OCI-LY3 (cell line): ENCODE data around the gene RPL13.

Experiments used
- H2AFZ ChIP-seq: fragments of 200-600, 300-600 bp; shearing (Covaris generic); 2 replicates; pipeline ENCODE4 v1.6.0; 2014; ENCODE audit warnings: antibody characterized with exemption, low read depth, low read length
- H3K27ac ChIP-seq: fragments of 200-600, 300-600 bp; sonication (generic); 2 replicates; pipeline ENCODE4 v1.5.1; 2014; ENCODE audit warnings: mild to moderate bottlenecking, low read length, moderate library complexity, mixed read lengths
- H3K27me3 ChIP-seq: fragments of 200-600, 300-600 bp; sonication (generic); 2 replicates; pipeline ENCODE4 v1.6.1; 2014; ENCODE audit warnings: low read depth, low read length, mixed read lengths
- H3K36me3 ChIP-seq: fragments of 200-600, 300-600 bp; sonication (generic); replicated peaks from 2 replicates; pipeline ENCODE3; 2014; ENCODE audit warnings: low read depth, low read length, mixed read lengths
- H3K4me1 ChIP-seq: fragments of 300-600, 200-600 bp; sonication (generic); 2 replicates; pipeline ENCODE4 v1.6.1; 2014; ENCODE audit warnings: low read length, mixed read lengths
- H3K4me2 ChIP-seq: fragments of 200-600, 300-600 bp; sonication (generic); 2 replicates; pipeline ENCODE4 v1.6.1; 2014; ENCODE audit warnings: low read length, mixed read lengths
- H3K4me3 ChIP-seq: fragments of 300-600, 200-600 bp; sonication (generic); 2 replicates; pipeline ENCODE4 v1.5.1; 2014; ENCODE audit warnings: antibody characterized with exemption, mild to moderate bottlenecking, low read length, moderate library complexity
- H3K79me2 ChIP-seq: fragments of 300-600, 200-600 bp; shearing (Covaris generic); 2 replicates; pipeline ENCODE4 v1.6.1; 2014; ENCODE audit warnings: mild to moderate bottlenecking, low read length, mixed read lengths
- H3K9ac ChIP-seq: fragments of 300-600, 200-600 bp; shearing (Covaris generic); 2 replicates; pipeline ENCODE4 v1.6.0; 2014; ENCODE audit warnings: mild to moderate bottlenecking, low read length, moderate library complexity
- H3K9me3 ChIP-seq: fragments of 200-600, 300-600 bp; shearing (Covaris generic); 2 replicates; pipeline ENCODE4 v1.6.1; 2014; ENCODE audit warnings: low read length, mixed read lengths; ENCODE audit not compliant: insufficient read depth
- H4K20me1 ChIP-seq: fragments of 200-600, 300-600 bp; sonication (generic); 2 replicates; pipeline ENCODE4 v1.6.1; 2016; ENCODE audit warnings: low read length, mixed read lengths; ENCODE audit not compliant: insufficient read depth
- CTCF ChIP-seq: fragments of 200-600, 300-600 bp; sonication (generic); IDR thresholded peaks from 2 replicates; pipeline ENCODE4 v1.5.1; 2014; ENCODE audit warnings: antibody characterized with exemption, low read length, low read depth
- EZH2phosphoT487 ChIP-seq: fragments of 200-600 bp; shearing (Covaris generic); IDR thresholded peaks from 2 replicates; pipeline ENCODE4 v1.6.1; 2018; ENCODE audit warnings: antibody characterized with exemption, mixed run types, low read depth

RPL13 gene

DNA sequence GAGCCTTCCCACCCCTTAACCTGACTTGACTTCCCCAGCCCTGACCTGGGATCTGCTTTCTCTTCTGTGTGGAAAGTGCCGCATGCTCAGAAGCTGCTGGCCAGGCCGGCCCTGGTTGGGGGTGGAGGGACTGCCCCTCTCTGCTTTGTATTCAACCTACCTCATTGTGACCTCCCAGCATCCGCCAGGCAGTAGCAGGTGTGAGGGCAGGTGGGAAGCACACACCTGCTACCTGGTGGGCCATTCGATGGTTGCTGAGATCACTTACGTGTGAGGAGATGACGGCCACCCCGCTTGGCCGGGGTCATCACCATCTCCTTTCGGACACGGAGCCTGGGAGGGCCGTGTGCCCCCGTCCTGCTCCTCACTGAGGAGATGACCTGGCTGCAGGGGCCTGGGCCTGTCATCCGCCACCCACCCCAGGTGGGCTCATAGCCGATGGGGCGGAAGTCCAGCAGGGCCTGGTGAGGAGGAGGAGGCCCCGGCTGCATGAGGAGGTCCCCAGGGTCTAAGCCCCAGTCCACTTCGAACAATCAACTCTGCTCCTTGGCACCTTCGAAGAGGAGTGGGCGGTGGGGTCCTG is 22.2 kb downstream of the RPL13 start:
- no peak overlapping the region for H3K4me2 ChIP-seq
- H2AFZ ChIP-seq = no peak overlapping the region
- no peak overlapping the region for H3K9ac ChIP-seq
- H4K20me1 ChIP-seq = no peaks in the 10 kb centered on the region
- no peak overlapping the region for H3K27ac ChIP-seq
- no peak overlapping the region for H3K4me3 ChIP-seq
- H3K79me2 ChIP-seq = no peaks in the 10 kb centered on the region
- no peaks in the 10 kb centered on the region for H3K9me3 ChIP-seq
- H3K36me3 ChIP-seq = peaks cover 18% of the 10 kb centered on the region
- no peaks in the 10 kb centered on the region for H3K27me3 ChIP-seq
- TF ChIP-seq EZH2phosphoT487 = no peak
- no peak for TF ChIP-seq CTCF
- H3K4me1 ChIP-seq = no peaks in the 10 kb centered on the region

DNA sequence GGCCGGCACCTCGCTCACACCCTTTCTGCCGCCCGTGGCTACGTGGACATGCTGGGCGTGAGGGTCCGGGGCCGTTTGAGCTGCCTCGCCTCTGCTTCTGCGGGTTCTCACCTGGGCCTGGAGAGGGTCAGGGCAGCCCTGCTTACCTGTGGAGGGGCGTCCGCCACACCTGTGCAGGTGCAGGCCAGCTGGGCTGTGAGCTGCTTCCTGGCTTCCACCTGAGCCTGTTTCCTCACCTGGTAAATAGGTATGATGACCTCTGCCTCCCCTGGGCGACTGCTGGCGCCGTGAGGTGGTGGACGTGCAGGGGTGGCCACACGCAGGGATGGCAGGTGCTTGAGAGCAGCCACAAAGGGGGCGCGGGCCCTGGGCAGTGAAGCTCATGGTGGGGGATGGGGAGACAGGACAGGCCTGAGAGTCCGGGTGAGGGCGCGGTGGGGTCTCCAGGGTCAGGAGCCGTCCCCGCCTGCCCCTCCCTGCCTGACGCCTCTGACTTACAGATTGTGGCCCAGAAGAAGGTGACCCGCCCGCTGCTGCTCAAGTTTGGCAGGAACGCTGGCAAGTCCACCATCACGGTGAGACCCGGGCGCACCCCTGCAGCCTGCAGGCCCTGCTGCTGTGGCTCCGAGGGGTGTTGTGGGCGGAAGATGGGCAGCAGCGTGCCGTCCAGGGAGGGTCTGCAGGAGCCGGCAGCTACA is 22.9 kb downstream of the RPL13 start:
- Histone ChIP-seq H3K27ac (no peak overlapping the region), H3K36me3 (peaks cover 22% of the 10 kb centered on the region)

DNA sequence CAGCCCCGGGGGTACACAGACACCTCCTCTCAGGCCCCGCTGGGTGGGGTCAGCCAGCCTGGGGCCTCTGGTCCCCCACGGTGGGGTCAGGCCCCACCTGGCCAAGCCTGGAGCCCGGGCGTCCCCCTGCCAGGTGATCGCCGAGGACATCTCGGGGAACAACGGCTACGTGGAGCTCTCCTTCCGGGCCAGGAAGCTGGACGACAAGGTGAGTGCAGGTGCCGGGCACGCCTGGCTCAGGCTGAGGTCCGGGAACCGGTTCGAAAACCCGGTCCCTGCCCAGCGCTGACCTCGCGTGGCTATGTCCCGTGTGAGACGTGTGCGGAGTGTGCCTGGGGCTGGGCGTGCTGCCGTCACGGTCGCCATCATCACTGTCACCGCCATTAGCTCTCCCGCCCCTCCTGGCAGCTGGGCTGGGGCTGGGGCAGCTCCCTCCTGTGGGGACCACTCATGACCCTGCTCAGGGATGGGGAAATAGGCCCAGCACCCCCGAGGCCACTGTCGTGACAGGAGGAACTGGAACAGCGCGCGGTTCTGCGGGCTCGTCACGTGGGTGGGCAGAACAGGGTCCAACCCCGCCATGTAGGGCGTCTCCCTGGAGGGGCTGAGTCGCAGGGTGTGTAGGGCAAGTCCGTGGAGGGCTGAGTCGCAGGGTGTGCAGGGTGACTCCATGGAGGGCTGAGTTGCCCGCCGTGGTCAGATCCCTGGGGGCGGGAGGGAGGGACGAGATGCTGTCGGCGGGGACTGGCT is 23.6 kb downstream of the RPL13 start:
- Histone ChIP-seq H2AFZ (no peak overlapping the region), H3K27ac (no peak overlapping the region), H3K9me3 (no peaks in the 10 kb centered on the region), H3K36me3 (peaks cover 22% of the 10 kb centered on the region), H3K4me1 (no peaks in the 10 kb centered on the region), H3K4me2 (no peak overlapping the region), H3K79me2 (no peaks in the 10 kb centered on the region), H3K27me3 (no peaks in the 10 kb centered on the region), H3K4me3 (no peak overlapping the region), H3K9ac (no peak overlapping the region), H4K20me1 (no peaks in the 10 kb centered on the region)
- TF ChIP-seq EZH2phosphoT487 (no peak), CTCF (no peak)

More for the DNA sequence above, 22.9 kb downstream of the RPL13 start:
- no peaks in the 10 kb centered on the region for H4K20me1 ChIP-seq
- no peak for TF ChIP-seq CTCF
- TF ChIP-seq EZH2phosphoT487 = no peak
- H3K9ac ChIP-seq = no peak overlapping the region
- H3K4me3 ChIP-seq = no peak overlapping the region
- no peak overlapping the region for H3K4me2 ChIP-seq
- no peaks in the 10 kb centered on the region for H3K79me2 ChIP-seq
- H3K27me3 ChIP-seq = no peaks in the 10 kb centered on the region
- no peaks in the 10 kb centered on the region for H3K4me1 ChIP-seq
- H3K9me3 ChIP-seq = no peaks in the 10 kb centered on the region
- H2AFZ ChIP-seq = no peak overlapping the region

- Histone ChIP-seq H4K20me1 (no peaks in the 10 kb centered on the region), H3K79me2 (no peaks in the 10 kb centered on the region), H3K4me1 (no peaks in the 10 kb centered on the region), H3K9ac (no peak overlapping the region), H3K9me3 (no peaks in the 10 kb centered on the region), H3K27ac (no peak overlapping the region), H3K4me2 (no peak overlapping the region), H3K4me3 (no peak overlapping the region), H3K36me3 (peaks cover 17% of the 10 kb centered on the region), H3K27me3 (no peaks in the 10 kb centered on the region), H2AFZ (no peak overlapping the region)
- no peak for TF ChIP-seq EZH2phosphoT487
- no peak for TF ChIP-seq CTCF
Observed at GRCh38 chr16:89584768-89585549, 24.5 kb downstream of the RPL13 start.
